Measurements from ENCODE around the gene EML1.
"Not testable (repeated sequence)": the region's sequence is repeated elsewhere in the genome, so short reads cannot be mapped to it uniquely, and the experiment has no call there.

Gene EML1

DNA sequence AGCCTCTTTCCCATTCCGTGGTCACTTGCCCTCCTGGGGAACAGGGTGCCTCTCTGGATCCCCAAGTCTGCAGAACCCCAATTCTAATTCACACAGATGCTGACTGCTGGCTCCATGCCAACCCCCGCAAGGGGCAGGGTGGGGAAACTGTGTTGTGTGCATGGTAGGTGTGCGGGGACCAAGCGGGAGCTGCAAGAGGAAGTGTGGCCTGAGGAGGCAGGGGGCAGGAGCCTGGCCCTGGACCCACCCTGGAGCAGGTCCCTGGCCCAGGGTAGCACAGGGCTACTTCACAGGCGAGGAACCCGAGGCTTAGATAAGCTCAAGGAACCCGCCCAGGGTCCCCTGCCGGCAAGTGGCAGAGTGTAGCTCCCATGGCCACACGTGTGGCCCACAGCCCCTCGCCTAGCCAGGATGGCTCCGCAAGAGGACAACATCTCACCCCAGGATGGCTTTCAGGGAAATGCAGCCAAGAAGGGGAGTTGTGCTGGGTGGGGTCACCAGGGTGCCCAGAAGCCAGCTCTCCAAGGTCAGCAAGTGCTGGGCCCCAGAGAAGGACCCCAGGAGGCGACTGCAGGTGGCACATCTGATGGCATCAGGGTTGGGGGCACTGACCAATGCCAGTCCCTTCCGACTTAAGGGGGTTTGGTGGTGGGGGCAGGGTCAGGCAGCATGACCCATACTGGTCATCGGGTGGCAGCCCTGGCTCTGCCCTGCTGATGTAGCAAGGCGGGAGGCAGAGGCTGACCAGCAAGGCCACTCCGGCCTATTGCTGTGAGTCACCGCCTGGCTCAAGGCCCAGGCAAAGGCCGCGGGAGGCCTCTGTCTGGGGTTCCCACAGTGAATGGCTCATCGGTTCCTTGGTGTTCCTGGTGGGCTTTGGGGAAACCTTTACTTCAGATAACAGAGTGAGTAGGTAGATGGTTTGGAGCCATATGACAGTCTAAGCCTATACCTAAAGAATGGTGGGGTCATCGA lies 37.3 kb upstream of the EML1 start:
- no peak for DNase-seq

DNA sequence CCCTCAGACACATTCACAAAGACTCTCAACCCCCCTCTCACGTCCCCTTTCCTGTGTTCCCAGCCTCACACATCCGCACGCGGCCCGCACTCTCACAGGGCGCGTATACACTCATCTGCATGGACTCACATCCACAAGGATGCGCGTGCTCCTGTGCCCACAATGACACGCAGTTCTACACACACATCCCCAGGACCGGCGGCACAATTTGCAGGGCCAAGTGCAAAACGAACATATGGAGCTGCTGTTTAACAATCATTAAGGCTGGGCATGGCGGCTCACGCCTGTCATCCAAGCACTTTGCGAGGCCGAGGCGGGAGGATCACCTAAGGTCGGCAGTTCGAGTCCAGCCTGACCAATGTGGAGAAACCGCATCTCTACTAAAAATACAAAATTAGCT lies 36.4 kb upstream of the EML1 start:
- DNase-seq = no peak

DNA sequence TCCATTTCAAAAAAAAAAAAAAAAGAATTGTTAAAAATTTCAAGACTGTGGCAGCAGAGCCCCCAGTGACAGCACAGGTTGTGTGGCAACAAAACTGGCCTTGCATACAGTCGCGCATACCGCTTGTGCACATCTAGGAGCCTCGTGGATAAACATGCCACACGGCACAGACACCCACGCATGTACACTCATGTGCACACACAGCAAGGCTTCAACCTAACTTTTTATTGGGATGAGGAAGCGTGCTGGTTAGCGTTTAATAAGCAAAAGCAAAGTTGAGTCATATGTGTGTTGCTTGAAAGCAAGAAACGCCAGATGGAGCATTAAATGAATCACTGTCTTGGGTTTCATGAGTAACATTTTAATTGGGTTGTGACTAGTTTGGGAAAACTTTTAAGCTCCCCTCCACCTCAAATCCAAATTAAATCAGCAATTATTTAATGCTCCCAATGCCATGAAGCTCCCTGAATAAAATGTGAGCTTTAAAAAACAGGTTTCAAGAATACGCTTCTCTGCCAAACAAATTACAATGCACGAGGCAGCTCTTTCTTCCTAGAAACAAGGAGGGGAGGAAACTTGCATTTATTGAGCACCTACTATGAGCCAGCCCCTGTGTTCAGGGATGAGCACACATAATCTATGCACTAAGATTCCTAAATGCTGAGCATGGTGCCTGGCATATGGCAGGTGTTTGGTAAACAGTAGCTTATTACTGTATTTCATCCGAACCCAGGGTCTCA lies 35.7 kb upstream of the EML1 start:
- DNase-seq = peak; percentile 13

GRCh38 chr14:99758121-99758821 lies 34.9 kb upstream of the EML1 start:
- no peak for DNase-seq

- DNase-seq = no peak
Observed at GRCh38 chr14:99758872-99759545, 34.2 kb upstream of the EML1 start.

GRCh38 chr14:99759546-99759925 lies 33.7 kb upstream of the EML1 start:
- no peak for DNase-seq

DNA sequence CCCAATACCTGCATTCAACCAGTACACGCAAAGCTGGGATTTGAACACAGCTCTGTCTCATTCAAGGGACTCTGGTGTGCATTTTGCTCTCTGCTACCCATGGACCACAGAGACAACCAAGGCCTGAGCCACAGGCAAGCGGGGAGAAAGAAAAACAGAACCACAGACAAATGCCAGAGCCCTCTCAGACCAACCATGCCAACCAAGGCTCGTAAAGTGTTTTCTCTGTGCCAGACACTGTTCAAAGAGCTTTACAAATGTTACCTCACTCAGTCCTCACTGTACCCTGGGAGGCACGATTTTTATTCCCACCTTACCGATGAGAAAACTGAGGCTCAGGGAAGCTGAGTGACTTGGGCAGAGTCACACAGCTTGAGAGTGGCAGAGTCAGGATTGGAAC lies 32.4 kb upstream of the EML1 start:
- no peak for DNase-seq

DNA sequence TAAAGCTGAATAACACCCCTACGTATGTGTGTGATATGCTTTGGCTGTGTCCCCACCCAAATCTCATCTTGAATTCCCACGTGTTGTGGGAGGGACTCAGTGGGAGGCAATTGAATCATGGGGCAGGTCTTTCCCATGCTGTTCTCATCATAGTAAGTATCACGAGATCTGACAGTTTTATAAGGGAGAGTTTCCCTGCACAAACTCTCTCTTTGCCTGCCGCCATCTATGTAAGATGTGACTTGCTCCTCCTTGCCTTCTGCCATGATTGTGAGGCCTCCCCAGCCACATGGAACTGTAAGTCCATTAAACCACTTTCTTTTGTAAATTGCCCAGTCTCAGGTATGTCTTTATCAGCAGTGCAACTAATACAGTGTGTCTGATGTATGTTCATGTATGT lies 30.3 kb upstream of the EML1 start:
- DNase-seq = not testable (repeated sequence)

- no peak for DNase-seq
Observed at GRCh38 chr14:99763527-99764221, 29.5 kb upstream of the EML1 start.

DNA sequence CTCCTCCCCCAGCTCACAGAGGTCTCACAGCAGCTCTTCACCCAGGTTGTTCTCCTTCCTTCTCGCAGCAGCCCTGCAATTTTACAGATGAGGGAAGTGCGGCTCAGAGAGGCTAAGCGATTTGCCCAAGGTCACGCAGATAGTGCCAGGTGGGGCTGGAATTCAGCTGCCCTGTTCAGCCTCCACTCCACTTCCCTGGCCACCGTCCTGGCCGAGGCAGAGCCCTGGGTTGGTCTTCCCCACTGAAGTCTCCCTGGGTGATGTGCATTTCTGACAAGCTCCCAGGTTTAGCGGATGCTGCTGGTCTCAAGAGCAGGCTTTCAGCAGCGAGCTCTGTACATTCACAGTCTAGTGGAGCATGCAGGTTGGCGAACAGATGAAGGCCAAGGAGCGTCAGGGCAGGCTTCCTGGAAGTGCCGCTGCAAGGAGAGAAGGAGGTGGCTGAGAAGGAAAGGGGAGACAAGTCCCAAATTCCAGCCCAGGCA lies 28.9 kb upstream of the EML1 start:
- no peak for DNase-seq

DNA sequence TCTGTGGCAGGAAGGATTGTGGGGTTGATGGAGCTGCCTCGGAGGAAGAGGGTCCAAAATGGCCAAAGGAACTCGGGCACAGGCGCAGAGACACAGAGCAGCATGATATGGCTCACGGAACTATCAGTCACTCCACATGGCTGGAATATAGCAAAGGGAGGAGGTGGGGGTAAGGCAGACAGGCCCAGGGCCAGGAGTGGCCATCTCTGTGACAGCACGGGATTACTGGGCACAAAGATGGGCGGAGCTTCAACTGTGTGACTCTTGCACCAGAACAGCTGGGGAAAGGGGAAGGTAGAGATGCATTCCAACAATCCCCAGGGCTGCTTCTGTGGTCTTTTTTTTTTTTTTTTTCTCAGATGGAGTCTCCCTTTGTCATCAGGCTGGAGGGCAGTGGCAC lies 24.8 kb upstream of the EML1 start:
- no peak for DNase-seq

DNA sequence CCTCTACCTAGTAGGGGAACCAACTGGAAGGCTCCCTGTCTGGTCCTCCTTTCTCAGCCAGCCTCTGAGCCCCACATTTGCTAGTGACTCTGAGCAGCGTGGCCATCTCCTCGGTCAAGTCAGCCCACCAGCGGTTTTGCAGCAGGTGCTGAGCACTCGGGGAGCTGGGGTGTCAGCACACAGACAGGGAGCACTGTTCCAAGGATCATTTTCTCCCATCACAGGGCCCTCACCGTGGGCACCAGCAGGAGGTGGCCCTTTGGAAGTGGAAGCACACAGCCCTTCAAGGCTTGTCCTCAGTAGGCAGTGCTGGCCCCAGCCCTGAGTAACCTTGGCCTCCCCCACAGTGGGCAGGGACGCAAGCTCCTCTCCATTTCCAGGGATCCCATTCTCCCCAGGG lies 24.1 kb upstream of the EML1 start:
- DNase-seq = no peak

- DNase-seq = no peak
Observed at GRCh38 chr14:99769799-99770198, 23.4 kb upstream of the EML1 start.

- no peak for DNase-seq
Observed at GRCh38 chr14:99772371-99773283, 20.6 kb upstream of the EML1 start.

DNA sequence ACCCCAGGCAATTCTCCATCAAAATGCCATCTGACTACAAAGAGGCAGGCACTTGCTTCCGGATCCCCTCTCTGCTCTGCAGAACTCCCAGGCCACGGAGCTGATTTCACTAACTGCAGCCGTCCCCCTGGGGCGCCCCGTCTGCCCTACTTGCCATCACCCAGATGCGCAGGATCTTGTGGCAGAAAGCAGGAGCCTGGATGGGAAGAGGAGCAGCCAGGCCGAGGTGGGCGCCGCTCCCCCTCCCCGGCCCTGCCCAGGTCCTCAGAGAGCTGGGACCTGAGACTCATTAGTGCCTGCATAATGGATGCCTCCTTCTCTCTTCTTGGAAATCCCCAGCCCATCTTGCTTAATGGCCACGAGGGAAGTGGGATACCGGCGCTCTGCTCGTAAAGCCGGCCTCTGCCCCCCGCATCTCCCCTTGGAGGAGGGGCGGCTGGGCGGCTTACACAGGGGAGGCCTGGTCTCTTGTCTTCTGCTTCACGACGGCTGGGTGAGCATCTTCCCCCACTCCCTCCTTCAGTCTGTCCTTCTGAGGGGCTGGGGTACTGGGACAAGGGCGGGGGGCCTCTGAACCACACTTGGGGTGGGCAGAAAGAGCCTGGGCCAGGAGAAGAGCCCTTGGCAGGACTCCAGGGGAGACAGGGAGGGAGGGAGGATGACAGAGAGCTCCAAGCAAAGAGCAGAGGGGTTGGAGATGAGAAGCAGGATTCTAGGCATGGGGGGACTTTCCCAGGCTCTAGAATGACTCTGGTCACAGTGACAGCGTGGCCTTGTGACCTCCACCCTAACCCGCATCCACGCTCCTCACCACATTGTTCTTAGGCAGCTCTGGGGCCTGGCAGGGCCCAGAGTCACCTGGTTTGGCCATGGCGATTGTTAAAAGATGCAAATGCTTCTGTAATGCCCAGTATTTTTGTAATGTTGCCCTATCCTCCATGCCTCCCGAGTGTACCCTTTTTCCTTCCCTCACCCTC lies 19.4 kb upstream of the EML1 start:
- DNase-seq = no peak

GRCh38 chr14:99774556-99775307 lies 18.5 kb upstream of the EML1 start:
- DNase-seq = no peak

DNA sequence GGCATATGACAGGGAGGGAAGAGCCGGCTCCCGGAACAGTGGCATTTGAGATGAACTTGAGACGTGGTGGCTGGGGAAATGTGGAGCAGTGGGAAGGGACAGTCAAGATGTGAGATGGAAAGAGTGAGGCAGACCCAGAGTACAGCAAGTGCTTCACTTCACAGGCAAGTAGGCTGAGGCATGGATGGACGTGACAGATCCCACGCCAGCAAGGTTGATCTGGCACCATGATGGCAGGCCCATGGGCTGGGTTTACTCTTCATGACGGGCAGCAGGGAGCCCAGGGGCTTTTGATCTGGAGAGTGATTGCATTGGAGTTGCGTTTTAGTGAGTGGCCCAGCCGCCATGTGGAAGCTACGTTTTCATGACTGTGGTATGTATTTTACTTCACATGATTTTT lies 17.9 kb upstream of the EML1 start:
- no peak for DNase-seq

DNA sequence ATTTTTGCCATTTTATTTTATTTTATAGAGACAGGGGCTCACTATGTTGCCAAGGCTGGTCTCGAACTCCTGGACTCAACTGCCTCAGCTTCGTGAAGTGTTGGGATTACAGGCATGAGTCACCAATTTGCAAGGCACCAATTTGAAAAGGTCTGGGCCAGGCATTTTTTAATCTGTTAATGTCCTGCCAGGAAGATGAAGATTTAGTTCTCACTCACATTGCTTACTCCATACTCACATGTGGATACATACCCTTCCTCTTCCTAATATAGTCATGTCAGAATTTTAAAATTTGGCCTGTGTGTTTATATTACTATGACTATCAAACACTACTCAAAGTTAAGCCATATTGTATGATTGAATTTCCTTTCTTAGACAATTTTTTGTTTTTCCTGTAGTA lies 15.3 kb upstream of the EML1 start:
- DNase-seq = no peak

- no peak for DNase-seq
Observed at GRCh38 chr14:99779751-99780150, 13.5 kb upstream of the EML1 start.

Data from activated CD4-positive, alpha-beta T cell treated with anti-CD3 and anti-CD28 coated beads for 48 hours (primary cell).